Posterior vena cava (tissue), 2 donors: ENCODE results near the gene CIBAR2. TPM values are rescaled to one million over a fixed set of nuclear protein-coding genes. Genes with fewer than 3 reads are reported as not detected.

Source experiments
- DNase-seq: peaks from one replicate; pipeline ENCODE4 v3.0.0-alpha.2; 2020; ENCODE audit warnings: low spot score
- intact Hi-C, 2 donors: fragments of 100-400 bp; cut with DNase I; formaldehyde crosslinking; loops; one replicate each; pipeline versions ENCODE4 v1.14.1 to v1.14.2; 2022 to 2023
- total RNA-seq, 2 donors: library from RNA; stranded (reverse); fragmentation: NEBNext Ultra II Directional; extraction: Animal tissue kit (Norgen Biotek cat#: 25700); gene quantifications; one replicate each; pipeline ENCODE4 v1.2.1, GENCODE V29; 2021
- donor health status: DM: yes; HTN: yes; CAD: no.
- donor health status: DM: yes; HTN: yes; CAD: no.

CIBAR2 gene
- total RNA-seq, 2 donors from 2014 or later, result not detected

GRCh38 chr16:85075236-85075924 lies 36.9 kb downstream of the CIBAR2 start:
- intact Hi-C loops, result no loop called here
- DNase-seq, result no peak

GRCh38 chr16:85074225-85074914 lies 37.9 kb downstream of the CIBAR2 start:
- no peak for DNase-seq
- intact Hi-C loops, result no loop called here

- intact Hi-C loops, result no loop called here
- no peak for DNase-seq
Observed at GRCh38 chr16:85072947-85073346, 39.3 kb downstream of the CIBAR2 start.

DNA sequence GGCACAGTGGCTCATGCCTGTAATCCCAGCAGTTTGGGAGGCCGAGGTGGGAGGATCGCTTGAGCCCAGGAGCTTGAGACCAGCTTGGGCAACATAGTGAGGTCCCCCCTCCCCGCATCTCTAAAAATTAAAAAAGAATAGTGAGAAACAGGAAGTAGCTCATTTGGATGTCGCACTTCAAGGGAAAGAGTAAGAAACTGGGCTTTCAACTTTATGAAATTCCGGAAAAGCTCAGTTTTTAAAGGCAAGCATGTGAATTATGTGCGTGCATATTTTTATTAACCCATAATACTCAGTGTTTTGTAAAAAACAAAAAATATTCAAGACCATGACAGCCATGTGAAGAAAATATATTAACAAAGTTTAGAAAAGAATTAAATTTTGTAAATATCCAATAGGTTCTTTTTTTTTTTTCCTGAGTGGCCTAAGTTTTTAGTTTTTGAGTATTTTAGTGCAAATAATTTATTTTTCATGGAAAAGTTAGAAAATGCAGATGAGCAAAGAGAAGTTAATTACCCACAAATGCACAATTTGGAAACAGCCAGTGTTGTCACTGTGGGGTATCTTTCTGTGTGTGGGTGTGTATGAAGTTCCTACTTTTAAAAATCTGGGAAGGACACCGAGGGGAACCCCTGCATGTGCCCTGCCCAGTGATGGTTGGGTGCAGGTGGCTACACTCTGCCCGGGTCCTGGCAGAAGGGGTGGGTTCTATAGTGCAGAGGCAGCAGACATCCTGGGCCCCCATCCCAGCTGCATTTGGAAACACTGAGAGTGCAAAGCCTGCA lies 40.0 kb downstream of the CIBAR2 start:
- intact Hi-C loops, result no loop called here

DNA sequence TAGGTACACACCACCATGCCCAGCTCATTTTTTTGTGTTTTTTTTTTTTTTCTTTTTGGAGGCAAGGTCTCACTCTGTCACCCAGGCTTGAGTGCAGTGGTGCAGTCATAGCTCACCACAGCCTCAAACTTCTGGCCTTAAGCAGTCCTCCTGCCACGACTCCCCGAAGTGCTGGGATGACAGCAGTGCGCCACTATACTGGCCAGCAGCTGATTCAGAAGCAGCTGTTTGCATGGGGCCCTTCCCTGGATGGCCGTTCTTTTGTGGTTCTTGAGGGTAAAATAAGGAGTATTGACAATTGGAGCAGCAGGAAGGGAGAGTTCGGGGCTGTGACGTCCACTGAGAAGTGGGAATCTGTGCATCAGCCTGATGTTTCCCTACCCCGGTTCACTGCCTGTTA lies 43.1 kb downstream of the CIBAR2 start:
- intact Hi-C loops, result no loop called here
- DNase-seq, result no peak

More for the DNA sequence above, 40.0 kb downstream of the CIBAR2 start:
- no peak for DNase-seq

- no peak for DNase-seq
- intact Hi-C loops, result no loop called here
Observed at GRCh38 chr16:85068746-85069145, 43.5 kb downstream of the CIBAR2 start.

DNA sequence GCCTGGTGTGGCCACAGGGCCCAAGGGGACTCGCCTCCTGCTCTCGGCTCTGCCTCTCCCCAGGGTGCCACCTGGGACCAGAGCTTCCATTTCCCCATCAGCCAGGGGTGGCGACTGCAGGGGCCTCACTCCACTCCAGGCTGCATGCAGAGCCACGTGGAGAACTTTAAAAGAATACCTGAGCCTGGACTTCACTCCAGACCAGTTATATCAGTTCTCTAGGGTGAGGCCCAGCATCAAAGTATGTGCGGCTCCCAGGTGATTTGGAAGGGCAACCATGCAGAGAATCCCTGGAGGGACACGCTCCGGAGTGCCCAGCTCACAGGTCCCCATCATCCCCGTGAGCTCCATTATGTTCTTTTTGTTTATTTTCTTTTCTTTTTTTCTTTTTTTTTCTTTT lies 44.8 kb downstream of the CIBAR2 start:
- DNase-seq, result no peak
- intact Hi-C loops, result no loop called here

GRCh38 chr16:85067024-85067423 lies 45.2 kb downstream of the CIBAR2 start:
- intact Hi-C loops, result no loop called here

DNA sequence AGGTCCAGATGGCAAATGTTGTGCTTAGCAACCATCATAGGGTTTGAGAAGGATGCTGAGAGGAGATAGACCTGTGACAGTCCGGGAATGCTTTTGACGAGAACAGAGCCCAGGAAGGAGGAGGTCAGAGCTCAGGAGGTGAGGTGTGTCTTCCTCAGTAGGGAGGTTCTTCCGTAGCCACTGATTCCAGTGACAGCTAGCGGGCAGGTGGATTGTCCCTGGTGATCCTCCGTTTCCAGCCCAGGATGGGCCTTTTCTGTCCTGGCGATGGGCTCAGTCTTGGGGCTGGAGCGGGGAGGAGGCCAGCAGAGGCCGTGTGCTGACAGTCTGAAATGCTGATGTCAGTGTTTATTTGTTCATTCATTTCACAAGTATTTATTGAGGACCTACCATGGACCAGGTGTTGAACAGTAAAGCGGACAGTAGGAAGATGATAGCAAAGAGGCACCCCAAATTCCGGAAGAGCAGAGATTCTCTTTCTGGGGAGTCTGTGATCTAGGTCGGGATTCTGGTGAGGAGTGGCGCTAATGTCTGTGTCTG lies 45.9 kb downstream of the CIBAR2 start:
- intact Hi-C loops, result no loop called here
- DNase-seq, result no peak

More at GRCh38 chr16:85067024-85067423, 45.2 kb downstream of the CIBAR2 start:
- no peak for DNase-seq

- intact Hi-C loops, result no loop called here
- no peak for DNase-seq
Observed at GRCh38 chr16:85065099-85065498, 47.2 kb downstream of the CIBAR2 start.

DNA sequence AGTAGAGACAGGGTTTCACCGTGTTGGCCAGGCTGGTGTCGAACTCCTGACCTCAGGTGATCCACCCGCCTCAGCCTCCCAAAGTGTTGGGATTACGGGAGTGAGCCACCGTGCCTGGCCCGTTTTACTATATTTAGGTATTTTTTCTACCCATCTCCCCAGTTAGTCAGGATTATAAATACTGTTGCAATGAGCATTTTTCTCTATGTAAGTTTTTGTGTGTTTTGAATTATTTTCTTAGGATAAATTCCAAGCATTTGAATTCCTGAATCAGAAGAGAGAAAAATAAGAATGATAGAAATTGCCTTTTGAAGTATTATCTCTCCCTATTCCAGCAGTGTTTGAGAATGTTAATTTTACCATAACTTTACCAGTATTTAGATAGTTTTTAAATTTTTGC lies 48.1 kb downstream of the CIBAR2 start:
- no peak for DNase-seq
- intact Hi-C loops, result no loop called here

GRCh38 chr16:85062845-85063244 lies 49.4 kb downstream of the CIBAR2 start:
- intact Hi-C loops, result no loop called here
- DNase-seq, result no peak

GRCh38 chr16:85062323-85062722 lies 49.9 kb downstream of the CIBAR2 start:
- intact Hi-C loops, result no loop called here
- no peak for DNase-seq

DNA sequence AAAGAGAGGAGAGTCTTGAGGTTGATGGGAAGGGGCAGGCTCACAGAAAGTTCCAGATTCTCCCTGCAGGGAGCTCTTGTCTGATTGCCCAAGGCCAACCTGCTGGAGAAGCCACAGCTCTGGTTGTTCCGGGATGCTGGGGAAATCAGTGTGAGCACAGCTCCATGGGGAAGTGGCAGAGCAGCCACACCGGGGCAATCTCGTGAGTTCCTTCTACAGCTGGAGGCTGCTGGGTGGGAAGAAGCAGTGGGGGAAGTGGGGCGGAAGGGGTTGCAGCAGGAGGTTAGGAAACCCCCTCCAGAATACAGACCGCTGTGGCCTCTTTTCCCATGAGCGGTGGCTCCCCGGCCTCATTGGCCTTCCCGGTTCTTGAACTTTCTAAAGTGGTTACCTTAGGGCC lies 50.7 kb downstream of the CIBAR2 start:
- peak; percentile 87 for DNase-seq
- intact Hi-C loops, result no loop called here

DNA sequence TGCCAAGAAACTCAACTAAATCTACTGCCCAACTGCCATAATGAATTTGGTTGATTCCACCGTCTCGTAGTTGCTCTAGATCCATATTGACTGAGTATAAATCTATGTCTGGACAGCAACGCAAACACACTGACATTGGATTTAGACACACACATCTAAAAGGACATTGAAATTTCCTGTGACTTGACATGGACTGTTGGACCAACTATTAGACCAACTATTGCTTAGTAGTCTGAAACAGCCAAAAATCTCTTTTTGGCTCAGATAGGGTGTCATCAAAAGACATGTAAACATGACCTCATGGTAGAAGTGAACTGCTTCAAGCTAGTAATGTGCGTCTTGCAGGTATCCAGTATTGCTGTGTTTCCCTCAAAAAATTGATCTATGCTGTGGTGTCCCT lies 53.4 kb downstream of the CIBAR2 start:
- no peak for DNase-seq
- intact Hi-C loops, result no loop called here

GRCh38 chr16:85057948-85058347 lies 54.3 kb downstream of the CIBAR2 start:
- no peak for DNase-seq
- intact Hi-C loops, result no loop called here

DNA sequence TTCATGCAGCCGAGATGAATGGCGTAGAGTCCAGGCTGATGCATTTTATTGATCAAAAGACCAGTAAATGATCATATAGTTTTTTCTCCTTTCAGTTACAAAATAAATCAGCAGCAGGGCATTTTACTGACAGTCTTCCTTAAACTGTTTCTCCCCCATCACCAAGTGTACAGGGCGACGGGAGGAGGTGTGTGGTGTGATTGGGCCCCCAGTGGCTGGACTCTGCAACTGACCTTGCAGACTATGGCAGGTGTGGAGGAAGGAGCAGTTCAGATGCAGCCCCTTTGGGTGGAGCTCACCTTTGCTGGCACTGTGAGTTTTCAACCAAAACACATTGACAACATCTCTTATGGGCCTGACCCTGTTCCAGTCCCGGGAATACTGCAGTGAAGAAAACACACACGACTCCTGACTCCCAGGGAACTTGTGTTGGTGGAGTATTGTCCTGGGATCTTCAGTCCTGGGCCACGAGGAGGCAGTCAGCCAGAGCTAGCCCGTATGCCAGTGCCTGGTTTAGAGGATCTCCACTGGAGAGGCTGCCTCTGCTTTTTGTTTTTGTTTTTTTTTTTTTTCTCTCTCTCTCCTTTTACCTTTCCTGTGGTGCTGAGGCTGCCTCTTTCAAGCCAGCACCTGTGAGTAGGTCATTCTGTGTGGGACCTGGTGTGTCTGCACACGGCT lies 54.9 kb downstream of the CIBAR2 start:
- DNase-seq, result no peak
- intact Hi-C loops, result no loop called here

DNA sequence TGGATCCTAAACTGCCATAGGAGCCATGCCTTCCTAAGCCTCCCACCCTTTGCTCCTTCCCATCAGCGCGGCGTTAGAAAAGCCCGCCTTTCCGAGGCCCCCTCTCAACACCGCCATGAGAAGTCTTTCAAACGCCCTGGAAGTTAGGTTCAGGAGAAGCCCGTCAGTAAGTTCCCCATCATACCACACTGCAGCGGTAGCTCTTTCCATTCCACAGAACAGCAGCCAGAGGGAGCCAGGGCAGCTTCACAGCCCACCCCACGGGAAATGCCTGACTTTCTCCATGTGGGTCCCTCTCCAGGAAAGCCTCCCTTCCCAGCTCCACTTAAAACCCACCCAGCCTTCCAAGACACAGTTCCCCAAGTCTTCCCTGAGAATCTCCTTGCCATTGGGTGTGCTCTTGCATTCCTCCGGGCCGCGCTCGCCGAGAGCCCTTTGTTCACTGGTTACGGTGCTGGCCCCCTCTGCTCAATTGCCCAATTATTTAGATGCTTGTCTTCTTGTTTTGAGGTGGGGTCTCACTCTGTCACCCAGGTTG lies 56.0 kb downstream of the CIBAR2 start:
- no peak for DNase-seq
- intact Hi-C loops, result no loop called here

GRCh38 chr16:85055493-85056210 lies 56.6 kb downstream of the CIBAR2 start:
- peak; percentile 86 for DNase-seq
- intact Hi-C loops, result no loop called here
